SK-N-DZ (cell line): ENCODE measurements around the gene OSBP. TPM values are rescaled to one million over a fixed set of nuclear protein-coding genes. Genes with fewer than 3 reads are reported as not detected.
"Not testable (repeated sequence)": the region's sequence is repeated elsewhere in the genome, so short reads cannot be mapped to it uniquely, and the experiment has no call there.

ENCODE experiments used
- DNase-seq: peaks from one replicate; pipeline ENCODE4 v3.0.0-alpha.2; 2015; ENCODE audit warnings: low spot score
- polyA plus RNA-seq, 2 experiments: library from polyadenylated mRNA; depleted of rRNA; stranded (reverse); fragments of >200 nt; gene quantifications; 2 replicates each; pipeline ENCODE4 v1.2.3, GENCODE V29; 2014

Gene OSBP
- polyA plus RNA-seq (2014; cell fraction: cytosol; rRNA removed) = 11.7 and 12.2 TPM in 2 replicates
- polyA plus RNA-seq (2014; cell fraction: nucleus; rRNA removed) = 10.2 and 20.3 TPM in 2 replicates

DNA sequence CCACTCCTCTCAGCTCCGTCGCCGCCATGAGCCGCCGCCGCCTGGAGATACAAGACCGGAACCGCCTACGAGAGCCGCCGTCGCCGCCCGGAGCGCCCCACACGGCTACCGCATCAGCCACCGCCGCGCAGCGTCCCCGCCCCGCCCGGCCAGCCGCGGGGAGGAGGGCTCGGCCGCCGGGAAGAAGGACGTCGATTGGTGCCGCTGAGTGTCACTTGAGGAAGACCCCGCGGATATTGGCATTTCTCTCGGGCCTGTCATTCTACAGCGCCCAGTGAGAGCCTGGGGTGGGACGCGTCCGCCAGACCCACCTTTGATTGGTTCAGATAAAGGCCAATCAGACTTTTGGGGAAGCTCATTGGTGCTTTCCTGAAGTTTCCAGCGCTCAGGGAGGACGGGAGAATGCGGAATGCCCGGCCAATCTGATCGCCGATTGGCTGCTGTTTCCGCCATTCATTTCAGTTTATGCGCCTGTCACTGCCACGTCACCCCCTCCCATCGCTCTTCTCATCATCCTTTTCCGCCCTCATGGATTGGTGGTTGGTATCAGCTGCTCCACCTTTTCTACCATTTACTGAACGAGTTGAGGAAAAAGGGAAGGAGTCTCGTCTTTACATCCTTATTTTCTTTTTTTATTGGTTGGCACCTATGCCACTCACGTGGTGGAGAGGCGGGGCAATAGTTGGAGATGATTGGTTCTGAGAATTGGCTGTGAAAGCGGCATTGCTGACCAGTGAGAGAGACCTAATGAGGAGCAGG, at the start of gene OSBP:
Gene OSBP, minus strand, starts transcription at position 138 of the 759 bp plus-strand sequence. Its CDS starts 110 bp downstream, at position 28.
- DNase-seq = peak; percentile 100

DNA sequence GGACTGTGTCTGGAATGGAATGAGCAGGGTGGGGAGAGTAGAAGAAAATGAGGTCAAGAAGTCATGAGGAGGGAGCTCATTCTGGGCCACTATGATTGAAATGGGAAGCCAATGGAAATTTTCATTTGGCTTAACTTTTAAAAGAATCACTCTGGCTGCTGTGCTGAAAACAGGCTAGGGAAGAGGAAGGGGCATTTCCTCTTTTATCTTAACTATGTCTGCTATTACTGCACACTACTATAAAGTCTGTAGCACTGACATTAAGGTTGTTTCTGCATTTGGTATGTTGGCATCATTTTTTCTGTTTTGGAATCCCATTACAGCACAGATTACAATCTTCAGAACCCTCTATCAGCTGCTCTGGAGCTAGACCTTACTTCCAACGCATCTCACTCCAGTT, 45.0 kb upstream of the OSBP start:
- no peak for DNase-seq

DNA sequence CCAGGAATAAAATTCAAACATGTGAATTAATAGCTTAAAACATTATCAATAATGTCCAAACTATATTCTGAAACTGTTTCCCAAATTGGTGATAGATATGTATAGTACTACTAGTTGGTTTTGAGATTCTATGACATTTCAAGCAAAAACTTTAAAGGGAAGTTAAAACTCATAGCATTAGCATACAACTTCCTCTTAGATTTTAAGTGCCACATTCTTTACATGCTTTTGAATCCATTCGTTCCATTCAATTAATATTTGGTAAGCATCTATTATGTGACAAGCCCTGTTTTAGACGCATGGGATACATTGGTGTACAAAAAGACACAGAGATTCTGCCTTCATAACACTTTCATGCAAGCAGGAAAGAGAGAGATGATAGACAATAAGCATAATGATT, 44.4 kb upstream of the OSBP start:
- no peak for DNase-seq

- no peak for DNase-seq
These were observed 42.5 kb upstream of the OSBP start for GRCh38 chr11:59658036-59658435.

DNA sequence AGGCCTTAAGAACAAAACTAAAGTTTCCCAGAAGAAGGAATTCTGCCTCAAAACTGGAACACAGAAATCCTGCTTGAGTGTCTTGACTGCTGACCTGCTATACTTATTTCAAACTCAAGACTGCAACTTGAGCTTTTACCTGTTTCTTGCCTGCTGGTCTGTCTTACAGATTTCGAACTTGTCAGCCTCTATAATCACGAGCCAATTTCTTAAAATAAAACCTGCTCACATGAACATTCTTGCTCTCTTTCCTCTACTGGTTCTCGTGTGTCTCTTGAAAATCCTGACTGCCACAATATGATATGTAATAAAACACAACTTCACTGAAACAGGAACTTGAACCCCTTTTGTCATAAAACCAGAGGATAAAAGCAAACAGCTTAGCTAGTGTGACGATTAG, 39.3 kb upstream of the OSBP start:
- no peak for DNase-seq

- no peak for DNase-seq
These were observed 31.8 kb upstream of the OSBP start for GRCh38 chr11:59647245-59647980.

DNA sequence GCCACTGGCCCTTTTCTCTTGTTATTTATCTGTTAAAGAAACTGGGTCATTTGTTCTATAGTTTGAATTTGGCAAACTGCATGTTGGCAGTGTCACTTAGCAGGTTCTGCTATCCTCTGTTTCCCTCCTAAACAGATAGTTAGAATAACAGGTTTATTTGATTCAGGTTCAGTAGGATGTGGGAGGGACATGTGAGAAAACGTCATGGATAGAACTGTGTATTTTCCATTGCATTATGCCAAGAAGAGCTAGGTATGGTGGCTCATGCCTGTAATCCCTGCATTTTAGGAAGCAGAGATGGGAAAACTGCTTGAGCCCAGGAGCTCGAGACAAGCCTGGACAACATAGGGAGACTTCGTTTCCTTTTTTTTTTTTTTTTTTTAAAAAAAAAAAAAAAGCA, 29.0 kb upstream of the OSBP start:
- DNase-seq = no peak

GRCh38 chr11:59643390-59643789, 27.8 kb upstream of the OSBP start:
- no peak for DNase-seq

GRCh38 chr11:59641156-59641555, 25.6 kb upstream of the OSBP start:
- no peak for DNase-seq

DNA sequence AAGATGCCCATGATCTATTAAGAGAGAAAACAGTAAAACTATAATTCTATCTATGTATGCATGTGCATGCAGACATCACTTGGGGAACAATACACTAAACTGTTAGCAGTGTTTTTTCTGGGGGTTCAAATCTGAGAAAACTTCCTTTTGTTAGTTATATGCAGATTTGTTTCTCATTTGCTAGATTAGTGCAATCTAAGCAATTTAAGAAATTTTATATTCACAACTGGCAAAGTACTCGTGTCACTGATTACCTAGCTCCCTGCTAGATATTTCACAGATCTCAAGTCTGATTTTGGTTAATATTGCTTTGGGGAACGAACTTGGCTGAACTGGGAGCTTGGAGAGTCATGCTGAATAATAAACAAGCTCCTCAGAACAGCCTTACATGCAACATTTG, 14.9 kb upstream of the OSBP start:
- DNase-seq = no peak

DNA sequence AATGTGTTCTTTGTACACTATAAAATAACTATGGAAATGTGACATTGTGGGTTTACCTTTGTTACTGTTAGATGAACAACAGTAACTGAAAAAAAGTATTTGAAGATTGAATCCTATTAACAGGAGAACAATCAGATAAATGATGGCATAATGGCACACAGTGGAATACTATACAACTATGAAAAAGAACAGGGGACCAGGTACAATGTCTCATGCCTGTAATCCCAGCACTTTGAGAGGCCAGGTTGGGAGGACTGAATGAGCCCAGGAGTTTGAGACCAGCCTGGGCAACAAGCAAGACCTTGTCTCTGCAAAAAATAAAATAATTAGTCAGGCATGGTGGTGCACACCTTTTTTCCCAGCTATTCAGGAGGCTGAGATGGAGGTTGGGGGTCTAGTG, 14.4 kb upstream of the OSBP start:
- DNase-seq = no peak

- DNase-seq = not testable (repeated sequence)
These were observed 11.4 kb upstream of the OSBP start for GRCh38 chr11:59626969-59627368.

DNA sequence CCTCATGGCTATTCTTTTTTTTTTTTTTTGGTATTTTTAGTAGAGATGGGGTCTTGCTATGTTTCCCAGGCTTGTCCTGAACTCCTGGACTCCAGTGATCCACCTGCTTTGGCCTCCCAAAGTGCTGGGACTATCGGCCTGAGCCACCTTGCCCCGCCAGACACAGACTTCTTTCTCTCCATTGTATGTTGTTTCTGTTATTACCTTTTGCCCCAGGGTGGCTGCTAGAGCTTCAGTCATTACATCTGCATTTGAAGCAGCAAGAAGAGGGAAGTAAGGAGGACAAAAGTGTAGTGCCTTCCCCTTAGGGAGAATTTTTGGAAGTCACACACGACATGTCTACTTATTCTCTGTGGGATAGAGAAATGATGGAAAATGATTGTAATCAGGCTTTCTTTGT, 10.1 kb upstream of the OSBP start:
- DNase-seq = no peak

DNA sequence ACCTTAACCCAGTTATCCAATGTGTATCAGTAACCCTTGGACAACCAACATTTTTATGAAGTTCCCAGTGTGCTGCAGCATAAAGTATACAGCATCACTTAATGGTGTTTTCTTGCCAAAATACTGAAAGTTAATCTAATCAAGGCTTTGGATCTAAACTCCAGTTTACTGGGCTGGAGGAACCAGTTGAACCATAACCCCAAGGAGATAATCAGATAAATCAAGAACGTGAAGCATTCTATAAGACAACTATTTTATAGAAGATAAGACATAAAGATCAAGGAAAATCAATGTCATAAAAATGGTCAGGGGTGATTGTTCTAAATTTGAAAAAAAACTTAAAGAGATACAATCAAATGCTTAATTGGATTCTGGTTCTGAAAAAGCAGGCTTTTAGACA, 2.3 kb upstream of the OSBP start:
- DNase-seq = no peak

DNA sequence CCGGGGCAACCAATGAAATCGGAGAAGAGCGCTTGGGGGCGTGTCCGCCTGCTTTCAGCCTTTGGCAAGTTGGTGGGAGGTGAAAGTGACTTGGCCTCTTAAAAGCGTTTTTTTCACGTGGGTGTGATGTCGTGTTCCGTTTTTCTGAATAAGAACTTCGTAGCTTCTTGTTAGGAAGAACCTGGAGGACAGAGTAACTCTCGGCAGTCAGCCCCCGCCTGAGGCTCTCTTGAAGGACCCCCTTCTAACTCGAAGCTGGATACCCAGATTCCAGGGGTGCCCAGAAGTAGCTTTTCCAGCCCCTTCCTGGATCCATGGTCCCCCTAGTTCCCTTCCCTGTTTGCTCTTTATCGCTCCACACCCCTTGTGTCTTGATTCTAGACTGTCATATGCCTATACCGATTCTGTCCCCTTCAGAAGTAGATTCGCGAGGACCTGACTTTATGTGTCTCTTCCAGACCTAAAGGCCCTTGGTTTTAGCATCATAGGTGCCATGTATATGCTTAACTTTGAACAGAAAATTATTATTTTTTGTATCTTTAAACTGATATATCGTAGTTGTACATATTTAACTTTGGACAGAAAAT, 915 bp upstream of the OSBP start:
- DNase-seq = no peak

DNA sequence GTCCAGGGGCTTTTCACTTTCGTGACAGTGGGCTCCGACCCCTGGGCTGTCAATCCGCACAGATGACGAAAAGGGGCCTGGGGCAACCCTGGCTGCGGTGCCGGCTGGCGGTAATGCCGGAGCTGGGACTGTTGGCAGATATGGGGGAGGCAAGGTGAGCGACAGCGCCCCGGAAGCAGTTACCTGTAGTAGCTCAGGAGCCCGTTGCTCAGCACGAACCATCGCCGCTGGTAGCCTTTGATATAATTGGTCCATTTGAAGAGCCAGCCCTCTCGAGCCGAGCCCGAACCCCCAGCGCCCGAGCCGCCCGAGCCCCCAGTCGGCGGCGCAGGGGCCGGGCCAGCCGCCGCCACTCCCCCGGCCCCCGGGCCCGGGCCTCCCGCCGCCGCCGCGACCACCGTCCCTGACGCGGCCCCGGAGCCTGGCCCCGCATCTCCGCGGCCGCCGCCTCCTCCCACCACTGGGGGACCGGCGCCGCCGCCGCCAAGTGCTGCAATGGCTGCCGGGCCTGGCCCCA, 396 bp downstream of the OSBP start:
- peak; percentile 12 for DNase-seq

GRCh38 chr11:59614277-59615119, 1.1 kb downstream of the OSBP start:
- no peak for DNase-seq

- DNase-seq = no peak
These were observed 3.7 kb downstream of the OSBP start for GRCh38 chr11:59611570-59612565.

DNA sequence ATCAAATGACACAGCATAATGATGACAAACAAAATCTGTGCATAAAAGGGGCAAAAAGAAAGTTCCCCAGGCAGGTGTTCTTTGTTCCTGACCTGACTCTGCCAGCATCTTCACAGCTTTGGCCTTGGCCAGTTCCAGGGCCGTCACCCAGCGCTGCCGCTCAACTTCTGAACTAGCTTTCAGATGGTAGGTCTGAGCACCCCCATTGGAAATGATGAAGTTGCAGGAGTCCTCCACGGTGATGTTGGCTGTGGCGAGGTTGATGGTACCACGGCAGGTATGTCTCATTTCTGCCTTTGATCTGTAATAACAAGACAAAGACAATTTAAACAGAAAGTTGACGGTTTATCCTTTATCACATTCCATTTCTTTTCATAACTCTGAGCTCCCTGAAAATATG, 5.3 kb downstream of the OSBP start:
- DNase-seq = no peak
